BLaER1 treated with 17β-estradiol and CSF1 and Interleukin-3, amounts not matched to agents 10 nM and 100 nM (cell line): ENCODE data around the gene FRMD5.

Experiments used
- H3K27ac ChIP-seq, 11 experiments: shearing (Covaris generic); formaldehyde crosslinking; 2 replicates each; pipeline ENCODE4 v1.8.1; 2022
- H3K27me3 ChIP-seq, 11 experiments: shearing (Covaris generic); formaldehyde crosslinking; 2 replicates each; pipeline ENCODE4 v1.8.1; 2022
- H3K36me3 ChIP-seq, 11 experiments: shearing (Covaris generic); formaldehyde crosslinking; 2 replicates each; pipeline ENCODE4 v1.8.1; 2022
- H3K4me1 ChIP-seq, 10 experiments: shearing (Covaris generic); formaldehyde crosslinking; 2 replicates each; pipeline ENCODE4 v1.8.1; 2022
- H3K4me2 ChIP-seq, 11 experiments: shearing (Covaris generic); formaldehyde crosslinking; 2 replicates each; pipeline ENCODE4 v1.8.1; 2022
- H3K4me3 ChIP-seq, 10 experiments: shearing (Covaris generic); formaldehyde crosslinking; 2 replicates each; pipeline ENCODE4 v1.8.1; 2022
- H3K9ac ChIP-seq, 11 experiments: shearing (Covaris generic); formaldehyde crosslinking; 2 replicates each; pipeline ENCODE4 v1.8.1; 2022
- H3K9me3 ChIP-seq, 11 experiments: shearing (Covaris generic); formaldehyde crosslinking; replicated peaks in 1 of 11; 2 replicates each; pipeline ENCODE4 v1.8.1; 2022
- H4K20me1 ChIP-seq, 11 experiments: shearing (Covaris generic); formaldehyde crosslinking; 2 replicates each; pipeline ENCODE4 v1.8.1; 2022
- Cebpa-rat ChIP-seq, 11 experiments: shearing (Covaris generic); IDR thresholded peaks; 2 replicates each; pipeline ENCODE4 v1.8.1; 2022

Gene FRMD5

GRCh38 chr15:44128443-44128842 is 66.6 kb downstream of the FRMD5 start:
- Histone ChIP-seq H4K20me1 (no peaks in the 10 kb centered on the region), H3K9me3 (no peaks in the 10 kb centered on the region), H3K27me3 (no peaks in the 10 kb centered on the region), H3K4me2 (no peak overlapping the region), H3K4me1 (no peaks in the 10 kb centered on the region), H3K9ac (no peak overlapping the region), H3K27ac (no peak overlapping the region), H3K36me3 (no peaks in the 10 kb centered on the region), H3K4me3 (no peak overlapping the region)
- no peak for TF ChIP-seq Cebpa-rat (IDR thresholded peaks at IDR 0.05)

GRCh38 chr15:44125879-44126278 is 69.2 kb downstream of the FRMD5 start:
- no peaks in the 10 kb centered on the region for H3K27me3 ChIP-seq
- no peak for TF ChIP-seq Cebpa-rat (IDR thresholded peaks at IDR 0.05)
- no peaks in the 10 kb centered on the region for H4K20me1 ChIP-seq
- no peak overlapping the region for H3K4me3 ChIP-seq
- no peak overlapping the region for H3K9ac ChIP-seq
- H3K9me3 ChIP-seq, result no peaks in the 10 kb centered on the region
- no peak overlapping the region for H3K27ac ChIP-seq
- H3K4me2 ChIP-seq, result no peak overlapping the region
- no peaks in the 10 kb centered on the region for H3K4me1 ChIP-seq
- H3K36me3 ChIP-seq, result no peaks in the 10 kb centered on the region

- H3K9ac ChIP-seq, result no peak overlapping the region
- H3K4me1 ChIP-seq, result peaks cover 0 to 5% (median 0%) of the 10 kb centered on the region in 10 experiments; a peak in 4 of 20 replicates
- no peaks in the 10 kb centered on the region for H4K20me1 ChIP-seq
- H3K27me3 ChIP-seq, result no peaks in the 10 kb centered on the region
- no peak overlapping the region for H3K27ac ChIP-seq
- no peak for TF ChIP-seq Cebpa-rat (IDR thresholded peaks at IDR 0.05)
- H3K9me3 ChIP-seq, result no peaks in the 10 kb centered on the region
- H3K4me3 ChIP-seq, result no peak overlapping the region
- no peak overlapping the region for H3K4me2 ChIP-seq
- no peaks in the 10 kb centered on the region for H3K36me3 ChIP-seq
These were observed 92.3 kb downstream of the FRMD5 start for GRCh38 chr15:44102675-44103254.

- no peaks in the 10 kb centered on the region for H3K36me3 ChIP-seq
- TF ChIP-seq Cebpa-rat (IDR thresholded peaks at IDR 0.05), result no peak
- no peaks in the 10 kb centered on the region for H3K27me3 ChIP-seq
- no peak overlapping the region for H3K27ac ChIP-seq
- no peak overlapping the region for H3K4me3 ChIP-seq
- no peak overlapping the region for H3K4me2 ChIP-seq
- peaks cover 0 to 5% (median 0%) of the 10 kb centered on the region in 10 experiments; a peak in 4 of 20 replicates for H3K4me1 ChIP-seq
- no peaks in the 10 kb centered on the region for H3K9me3 ChIP-seq
- no peaks in the 10 kb centered on the region for H4K20me1 ChIP-seq
- H3K9ac ChIP-seq, result no peak overlapping the region
These were observed 93.1 kb downstream of the FRMD5 start for GRCh38 chr15:44101944-44102343.

GRCh38 chr15:44101286-44101685 is 93.8 kb downstream of the FRMD5 start:
- Histone ChIP-seq H3K4me2 (no peak overlapping the region), H4K20me1 (no peaks in the 10 kb centered on the region), H3K4me1 (peaks cover 0 to 5% (median 0%) of the 10 kb centered on the region in 10 experiments; a peak in 4 of 20 replicates), H3K27me3 (no peaks in the 10 kb centered on the region), H3K27ac (no peak overlapping the region), H3K36me3 (no peaks in the 10 kb centered on the region), H3K9ac (no peak overlapping the region), H3K9me3 (no peaks in the 10 kb centered on the region), H3K4me3 (no peak overlapping the region)
- TF ChIP-seq Cebpa-rat (IDR thresholded peaks at IDR 0.05), result no peak

GRCh38 chr15:44099671-44100070 is 95.4 kb downstream of the FRMD5 start:
- Histone ChIP-seq H3K9ac (no peak overlapping the region), H3K4me1 (peaks cover 0 to 5% (median 0%) of the 10 kb centered on the region in 10 experiments; a peak in 4 of 20 replicates), H3K27ac (no peak overlapping the region), H4K20me1 (no peaks in the 10 kb centered on the region), H3K9me3 (no peaks in the 10 kb centered on the region), H3K4me2 (no peak overlapping the region), H3K36me3 (no peaks in the 10 kb centered on the region), H3K4me3 (no peak overlapping the region), H3K27me3 (no peaks in the 10 kb centered on the region)
- TF ChIP-seq Cebpa-rat (IDR thresholded peaks at IDR 0.05), result no peak

- Histone ChIP-seq H3K4me3 (no peak overlapping the region), H3K9me3 (no peaks in the 10 kb centered on the region), H3K27ac (no peak overlapping the region), H4K20me1 (no peaks in the 10 kb centered on the region), H3K36me3 (no peaks in the 10 kb centered on the region), H3K4me2 (no peak overlapping the region), H3K4me1 (peaks cover 0 to 5% (median 0%) of the 10 kb centered on the region in 10 experiments; a peak in 4 of 20 replicates), H3K9ac (no peak overlapping the region), H3K27me3 (no peaks in the 10 kb centered on the region)
- TF ChIP-seq Cebpa-rat (IDR thresholded peaks at IDR 0.05), result no peak
These were observed 97.5 kb downstream of the FRMD5 start for GRCh38 chr15:44097552-44097951.

- no peaks in the 10 kb centered on the region for H3K27me3 ChIP-seq
- H4K20me1 ChIP-seq, result no peaks in the 10 kb centered on the region
- no peaks in the 10 kb centered on the region for H3K9me3 ChIP-seq
- H3K4me1 ChIP-seq, result peaks cover 0 to 3% (median 0%) of the 10 kb centered on the region in 10 experiments; a peak in 4 of 20 replicates
- H3K27ac ChIP-seq, result no peak overlapping the region
- no peak overlapping the region for H3K4me2 ChIP-seq
- no peaks in the 10 kb centered on the region for H3K36me3 ChIP-seq
- TF ChIP-seq Cebpa-rat (IDR thresholded peaks at IDR 0.05), result no peak
- H3K4me3 ChIP-seq, result no peak overlapping the region
- H3K9ac ChIP-seq, result no peak overlapping the region
These were observed 98.5 kb downstream of the FRMD5 start for GRCh38 chr15:44096596-44096995.

- no peaks in the 10 kb centered on the region for H3K36me3 ChIP-seq
- H3K9me3 ChIP-seq, result no peaks in the 10 kb centered on the region
- TF ChIP-seq Cebpa-rat (IDR thresholded peaks at IDR 0.05), result no peak
- no peaks in the 10 kb centered on the region for H4K20me1 ChIP-seq
- no peak overlapping the region for H3K27ac ChIP-seq
- H3K27me3 ChIP-seq, result no peaks in the 10 kb centered on the region
- H3K4me2 ChIP-seq, result no peak overlapping the region
- no peak overlapping the region for H3K9ac ChIP-seq
- no peak overlapping the region for H3K4me3 ChIP-seq
- no peaks in the 10 kb centered on the region for H3K4me1 ChIP-seq
These were observed 100.3 kb downstream of the FRMD5 start for GRCh38 chr15:44094781-44095180.

GRCh38 chr15:44093836-44094235 is 101.2 kb downstream of the FRMD5 start:
- Histone ChIP-seq H3K36me3 (no peaks in the 10 kb centered on the region), H4K20me1 (no peaks in the 10 kb centered on the region), H3K4me1 (no peaks in the 10 kb centered on the region), H3K4me2 (no peak overlapping the region), H3K27me3 (no peaks in the 10 kb centered on the region), H3K27ac (no peak overlapping the region), H3K4me3 (no peak overlapping the region), H3K9me3 (no peaks in the 10 kb centered on the region), H3K9ac (no peak overlapping the region)
- no peak for TF ChIP-seq Cebpa-rat (IDR thresholded peaks at IDR 0.05)
